ENCODE data around the gene HIF1A.
"Not testable (repeated sequence)": the region's sequence is repeated elsewhere in the genome, so short reads cannot be mapped to it uniquely, and the experiment has no call there.

Gene HIF1A

GRCh38 chr14:61675291-61675690 lies 20.0 kb upstream of the HIF1A start:
- DNase-seq: no peak

GRCh38 chr14:61677479-61677878 lies 17.8 kb upstream of the HIF1A start:
- DNase-seq: no peak

- DNase-seq: no peak
Measured at GRCh38 chr14:61678975-61679374, 16.3 kb upstream of the HIF1A start.

- DNase-seq: no peak
Measured at GRCh38 chr14:61681413-61681812, 13.9 kb upstream of the HIF1A start.

- DNase-seq: no peak
Measured at GRCh38 chr14:61683108-61683507, 12.2 kb upstream of the HIF1A start.

- DNase-seq: no peak
Measured at GRCh38 chr14:61690039-61690438, 5.3 kb upstream of the HIF1A start.

- no peak for DNase-seq
Measured at GRCh38 chr14:61690982-61691381, 4.3 kb upstream of the HIF1A start.

- DNase-seq: no peak
Measured at GRCh38 chr14:61691495-61691894, 3.8 kb upstream of the HIF1A start.

- no peak for DNase-seq
Measured at GRCh38 chr14:61694039-61694438, 1.3 kb upstream of the HIF1A start.

GRCh38 chr14:61695695-61696527 lies 598 bp downstream of the HIF1A start:
- DNase-seq: peak; percentile 82

- DNase-seq: no peak
Measured at GRCh38 chr14:61696753-61697318, 1.5 kb downstream of the HIF1A start.

GRCh38 chr14:61698206-61698980 lies 3.1 kb downstream of the HIF1A start:
- DNase-seq: no peak

GRCh38 chr14:61699027-61699426 lies 3.7 kb downstream of the HIF1A start:
- no peak for DNase-seq

- DNase-seq: no peak
Measured at GRCh38 chr14:61700104-61700886, 5.0 kb downstream of the HIF1A start.

GRCh38 chr14:61701946-61702345 lies 6.6 kb downstream of the HIF1A start:
- DNase-seq: no peak

- no peak for DNase-seq
Measured at GRCh38 chr14:61703342-61704129, 8.2 kb downstream of the HIF1A start.

- DNase-seq: no peak
Measured at GRCh38 chr14:61704554-61704953, 9.2 kb downstream of the HIF1A start.

- DNase-seq: no peak
Measured at GRCh38 chr14:61705017-61705416, 9.7 kb downstream of the HIF1A start.

- no peak for DNase-seq
Measured at GRCh38 chr14:61706096-61706690, 10.9 kb downstream of the HIF1A start.

- DNase-seq: not testable (repeated sequence)
Measured at GRCh38 chr14:61707774-61708173, 12.5 kb downstream of the HIF1A start.

- not testable (repeated sequence) for DNase-seq
Measured at GRCh38 chr14:61708693-61709092, 13.4 kb downstream of the HIF1A start.

Data from activated CD8-positive, alpha-beta memory T cell treated with anti-CD3 and anti-CD28 coated beads, Interleukin-2, amount 50 U/mL, for 48 hours (primary cell).